ENCODE data around the gene CCL16.
A peak's percentile ranks its signal among the peaks of the same experiment; 100 is the strongest.

Gene CCL16

DNA sequence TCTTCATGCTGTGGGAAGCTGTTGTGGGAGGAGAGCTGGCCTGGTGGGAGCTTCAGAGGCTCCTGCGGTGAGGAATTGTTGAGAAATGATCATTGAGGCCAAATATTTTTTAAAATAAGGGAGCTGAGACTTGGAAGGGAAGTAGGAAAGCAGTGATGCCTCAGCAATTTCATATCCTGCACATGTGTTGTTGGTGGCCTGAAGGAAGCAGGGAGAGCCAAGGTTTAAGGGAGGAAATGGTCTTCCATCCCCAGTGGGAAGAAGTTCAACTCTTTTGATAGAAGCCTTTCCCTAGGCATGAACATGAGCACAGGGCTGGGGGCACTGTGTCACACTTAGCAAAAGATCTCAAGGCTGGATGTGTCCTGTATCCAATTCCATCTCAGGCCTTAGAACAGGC, 5.3 kb upstream of the CCL16 start, which contains the start of gene CCL14:
Gene CCL14, minus strand, starts transcription at position 87 of the 400 bp plus-strand sequence. Its CDS starts 80 bp downstream, at position 7.
- no peak for DNase-seq (ENCODE audit: low read depth, low spot score)

DNA sequence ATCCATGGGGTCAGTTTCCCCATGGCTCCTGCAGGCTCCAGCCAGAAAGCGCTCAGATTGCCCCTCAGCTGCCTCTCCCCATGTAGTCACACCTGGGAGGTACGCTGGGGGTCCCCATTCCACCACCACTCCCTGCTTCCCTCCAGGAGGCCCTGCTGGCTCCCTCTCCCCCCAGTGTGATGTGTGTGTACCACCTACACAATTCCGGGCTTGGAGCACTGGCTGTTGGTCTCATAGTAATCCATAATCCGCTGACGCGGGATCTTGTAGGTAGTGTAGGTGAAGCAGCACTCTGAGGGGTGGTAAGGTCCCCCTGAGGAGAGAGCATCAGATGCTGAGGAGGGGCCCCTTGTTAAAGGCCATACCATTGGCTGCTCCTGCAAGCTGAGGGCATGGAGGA, 2.8 kb upstream of the CCL16 start:
- DNase-seq (ENCODE audit: low read depth, low spot score): no peak

DNA sequence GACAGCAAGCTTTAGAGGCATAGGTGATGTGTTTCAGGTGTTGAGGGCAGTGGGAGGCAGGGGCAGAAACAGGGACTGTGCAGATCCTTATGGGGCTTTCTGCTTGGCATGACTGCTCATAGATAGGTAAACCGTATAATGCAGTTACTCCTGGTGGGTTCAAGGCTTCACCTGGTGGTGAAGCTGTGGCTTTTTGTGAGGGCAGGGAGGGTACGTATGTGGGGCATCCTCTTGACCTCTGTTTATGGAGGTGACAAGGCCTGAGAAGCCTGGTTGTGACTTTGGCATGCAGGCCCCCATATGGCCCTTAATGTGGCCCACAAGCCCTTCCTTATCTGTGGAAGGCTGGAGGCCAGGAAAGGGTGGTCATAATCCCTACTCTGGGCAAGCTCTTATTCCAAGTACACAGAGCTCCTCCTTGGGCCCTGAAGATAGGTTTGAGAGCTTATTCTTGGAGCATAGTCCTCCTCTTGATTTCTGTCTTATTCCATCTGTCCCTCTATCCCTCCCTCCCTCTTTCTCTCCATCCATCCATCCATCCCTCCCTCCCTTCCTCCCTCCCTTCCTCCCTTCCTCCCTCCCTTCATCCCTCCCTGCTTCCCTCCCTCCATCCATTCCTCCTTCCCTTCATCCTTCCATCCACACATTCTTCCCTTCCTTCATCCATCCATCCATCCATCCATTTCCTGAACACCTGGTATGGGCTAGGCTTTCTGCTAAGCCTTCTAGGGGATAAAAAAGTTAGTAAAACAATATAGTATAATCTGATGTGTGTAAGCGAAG, 1.3 kb upstream of the CCL16 start:
- no peak for DNase-seq (ENCODE audit: low read depth, low spot score)

DNA sequence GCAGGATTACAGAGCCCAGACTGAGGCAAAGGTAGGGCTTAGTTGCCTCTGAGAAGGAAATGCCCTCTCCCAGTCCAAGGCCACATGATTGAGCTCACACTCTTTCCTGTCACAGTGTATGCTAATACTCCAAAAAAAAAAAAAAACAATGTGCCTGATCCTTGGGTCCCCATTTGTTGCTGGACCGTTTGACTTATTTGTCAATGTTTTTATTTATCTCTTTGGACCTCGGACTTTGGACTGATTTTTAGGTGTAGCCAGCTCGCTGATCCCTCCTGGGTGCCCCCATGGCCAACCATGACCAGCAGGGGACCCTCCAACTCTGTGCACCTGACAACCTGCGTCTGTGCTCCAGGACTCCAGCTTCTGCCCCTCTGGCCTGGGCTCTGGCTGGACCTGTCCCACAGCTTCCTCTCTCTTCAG, 622 bp upstream of the CCL16 start:
- peak; percentile 22 for DNase-seq (ENCODE audit: low read depth, low spot score)

DNA sequence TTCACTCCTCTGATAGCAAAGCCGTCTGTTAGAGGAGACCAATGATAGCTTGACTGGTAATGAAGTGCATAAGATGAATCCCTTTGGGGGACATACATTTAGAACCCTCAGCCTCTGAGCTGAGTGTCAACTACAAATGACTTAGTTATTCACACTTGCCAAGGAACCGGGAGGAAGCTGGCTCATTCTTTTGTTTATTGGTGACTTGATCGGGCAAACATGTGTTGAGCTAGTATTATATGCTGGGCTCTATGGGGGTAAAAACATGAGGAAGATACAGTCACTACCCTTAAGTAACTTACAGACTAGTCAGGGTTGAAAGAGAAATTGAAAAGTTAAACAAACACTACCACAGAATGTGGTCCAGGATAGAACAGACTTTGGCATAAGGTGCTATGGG, 3.0 kb downstream of the CCL16 start:
- DNase-seq (ENCODE audit: low read depth, low spot score): no peak

DNA sequence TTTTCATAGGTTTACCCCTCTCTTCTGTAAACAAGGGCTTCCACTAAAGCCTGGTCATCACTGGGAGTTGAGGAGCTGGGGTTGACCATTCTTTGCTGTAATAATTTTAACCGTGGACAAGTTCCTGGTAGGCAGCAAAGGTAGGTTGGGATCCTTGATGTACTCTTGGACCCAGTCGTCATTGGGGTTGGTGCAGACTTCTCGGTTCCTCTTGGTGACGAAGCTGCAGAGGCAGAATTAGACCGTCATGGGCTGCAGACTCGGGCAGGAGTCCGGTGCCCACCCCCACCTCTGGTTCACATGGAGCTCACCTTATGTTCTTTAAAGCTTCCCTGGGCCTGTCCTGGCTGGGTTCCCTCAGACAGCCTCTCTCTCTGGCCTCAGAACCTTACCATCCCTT, 3.8 kb downstream of the CCL16 start:
- DNase-seq (ENCODE audit: low read depth, low spot score): no peak

DNA sequence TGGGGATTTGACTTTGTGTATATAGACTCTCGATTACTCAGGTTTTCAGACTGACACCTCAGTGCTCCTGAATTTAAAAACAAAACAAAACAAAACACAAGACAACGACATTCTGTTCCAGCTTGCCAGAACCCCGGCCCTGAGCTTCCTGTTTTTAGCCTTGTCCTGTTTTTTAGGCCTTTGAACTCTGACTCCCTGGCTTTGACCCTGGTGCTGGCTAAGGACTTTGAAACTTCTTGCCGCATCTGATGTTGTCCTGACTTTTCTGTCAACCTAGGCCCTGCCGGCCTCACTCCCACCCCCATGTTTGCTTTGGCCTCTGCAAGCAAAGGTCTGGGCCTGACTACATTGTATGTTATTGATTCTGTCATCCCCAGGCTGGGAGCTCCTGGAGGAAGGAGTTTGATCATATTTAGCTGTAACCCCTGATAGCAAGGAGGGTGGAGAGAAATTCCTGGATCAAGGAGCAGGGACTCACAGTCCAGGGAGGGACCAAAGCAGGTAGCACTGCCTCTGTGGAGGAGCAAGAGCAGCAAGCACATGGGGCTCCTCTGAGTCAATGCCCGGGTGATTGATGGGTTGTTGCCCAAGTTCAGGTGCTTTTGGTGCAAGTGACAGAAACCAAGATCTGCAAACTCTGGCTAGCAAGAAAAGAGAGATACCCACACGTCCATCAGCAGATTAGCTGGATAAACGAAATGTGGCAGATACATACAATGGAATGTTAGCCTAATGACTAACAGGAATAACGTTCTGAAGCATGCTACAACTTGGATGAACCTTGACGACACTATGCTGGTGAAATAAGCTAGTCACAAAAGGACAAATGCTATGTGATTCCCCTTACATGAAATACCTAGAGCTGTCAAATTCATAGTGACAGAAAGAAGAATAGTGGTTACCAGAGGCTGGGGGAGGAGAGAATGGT, 7.7 kb downstream of the CCL16 start:
- no peak for DNase-seq (ENCODE audit: low read depth, low spot score)

DNA sequence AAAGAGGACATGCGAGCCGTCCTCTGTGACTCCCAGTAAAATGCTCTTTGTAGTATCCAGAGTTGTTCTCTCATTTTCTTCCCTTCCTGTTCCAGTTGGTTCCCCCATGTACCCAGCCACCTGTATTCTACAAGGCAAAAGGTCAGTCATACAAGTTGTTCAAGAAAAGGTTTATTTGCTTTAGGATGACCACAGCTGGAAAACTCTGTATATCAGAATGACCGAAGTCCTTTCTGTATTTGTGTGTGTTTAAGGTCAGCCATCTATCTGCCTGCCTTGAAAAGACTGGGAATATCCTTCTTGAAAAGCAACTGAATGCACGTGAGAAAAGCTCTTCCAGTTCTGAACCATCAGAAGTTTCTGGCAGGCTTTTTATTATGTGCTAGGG, 8.4 kb downstream of the CCL16 start:
- no peak for DNase-seq (ENCODE audit: low read depth, low spot score)

DNA sequence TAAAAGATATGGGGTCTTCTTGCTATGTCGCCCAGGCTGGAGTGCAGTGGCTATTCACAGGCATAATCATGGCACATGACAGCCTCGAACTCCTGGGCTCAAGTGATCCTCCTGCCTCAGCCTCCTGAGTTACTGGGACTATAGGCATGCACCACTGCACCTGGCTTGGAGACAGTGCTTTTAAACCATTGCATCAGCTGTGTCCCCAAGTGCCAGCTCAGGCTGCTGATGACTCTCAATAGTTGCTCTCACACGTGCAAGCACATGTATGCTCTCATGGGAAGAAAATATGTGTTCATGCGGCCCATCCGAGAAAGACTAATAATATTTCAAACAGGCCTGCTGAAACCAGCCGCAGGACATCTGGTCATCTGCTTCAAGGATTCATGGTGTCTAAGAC, 8.8 kb downstream of the CCL16 start:
- no peak for DNase-seq (ENCODE audit: low read depth, low spot score)

DNA sequence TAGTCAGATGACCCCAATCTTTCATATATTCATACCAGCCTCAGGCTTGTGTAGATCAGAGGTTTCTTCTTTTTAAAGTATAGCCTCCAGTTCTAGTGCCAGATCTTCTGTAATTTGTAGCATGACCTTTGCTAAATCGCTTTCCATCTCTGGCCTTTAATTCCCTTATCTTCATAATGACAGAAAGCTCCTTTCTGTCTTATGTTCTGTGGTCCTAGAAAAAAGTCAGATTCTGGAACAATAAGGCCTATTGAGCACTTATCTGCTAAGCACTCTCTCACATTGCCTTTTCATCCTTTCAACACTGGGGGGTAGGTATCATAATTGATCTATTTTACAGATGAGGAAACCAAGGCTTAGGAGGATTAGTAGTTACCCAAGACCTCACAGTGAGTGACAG, 9.2 kb downstream of the CCL16 start:
- DNase-seq (ENCODE audit: low read depth, low spot score): no peak

DNA sequence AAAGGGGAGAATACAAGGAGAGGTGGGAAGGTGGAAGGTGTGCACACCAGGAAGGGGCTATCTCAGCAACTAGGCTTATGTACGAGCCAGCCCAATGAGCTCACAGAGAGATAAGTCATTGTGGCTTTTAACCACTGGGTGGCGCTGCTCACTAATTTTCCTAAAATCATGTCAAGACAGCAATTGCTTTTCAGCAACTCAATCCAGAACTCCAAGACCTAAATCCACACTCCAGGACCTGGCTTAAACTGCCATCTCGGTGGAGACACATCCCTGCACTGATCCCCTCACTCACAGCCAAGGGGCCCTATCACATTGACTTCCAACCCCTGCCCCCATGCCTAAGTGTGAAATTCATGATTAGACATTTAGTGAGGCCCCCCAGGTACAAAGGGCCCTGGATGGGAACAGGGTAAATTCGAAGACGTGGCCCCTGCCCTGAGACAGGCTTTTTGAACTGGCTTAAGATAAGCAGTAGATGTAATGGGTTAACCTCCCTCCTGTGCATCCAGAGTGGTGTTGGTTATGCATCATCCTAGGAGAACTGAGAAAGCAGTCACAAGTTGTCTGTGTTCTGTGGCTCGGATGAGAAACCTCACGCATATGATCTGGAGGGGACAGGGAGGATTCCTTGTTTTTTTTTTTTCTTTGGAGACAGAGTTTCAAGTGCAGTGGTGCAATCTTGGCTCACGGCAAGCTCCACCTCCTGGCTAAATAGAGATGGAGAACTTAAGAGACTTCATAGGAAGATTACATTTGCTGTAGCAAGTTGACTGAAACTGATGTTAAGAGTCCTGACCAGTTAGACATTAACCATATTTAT, 11.5 kb downstream of the CCL16 start:
- peak; percentile 86 for DNase-seq (ENCODE audit: low read depth, low spot score)

DNA sequence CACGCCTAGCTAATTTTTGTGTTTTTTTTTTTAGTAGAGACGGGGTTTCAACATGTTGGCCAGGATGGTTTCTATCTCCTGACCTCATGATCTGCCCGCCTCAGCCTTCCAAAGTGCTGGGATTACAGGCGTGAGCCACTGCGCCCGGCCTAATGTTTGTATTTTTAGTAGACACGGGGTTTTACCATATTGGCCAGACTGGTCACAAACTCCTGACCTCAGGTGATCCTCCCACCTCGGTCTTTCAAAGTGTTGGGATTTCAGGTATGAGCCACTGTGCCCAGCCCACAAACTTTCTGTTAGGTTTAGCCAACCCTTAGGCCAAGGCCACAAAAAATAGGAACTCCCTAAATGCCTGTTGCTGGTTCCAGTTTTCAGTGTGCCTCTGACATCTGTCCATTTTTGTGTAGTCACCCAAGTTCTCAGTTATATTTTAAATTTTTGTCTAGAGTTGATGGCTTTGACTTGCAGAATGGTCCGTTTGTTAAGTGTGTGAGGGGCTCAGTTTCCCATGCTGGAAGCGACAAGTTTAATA, 12.7 kb downstream of the CCL16 start:
- no peak for DNase-seq (ENCODE audit: low read depth, low spot score)

DNA sequence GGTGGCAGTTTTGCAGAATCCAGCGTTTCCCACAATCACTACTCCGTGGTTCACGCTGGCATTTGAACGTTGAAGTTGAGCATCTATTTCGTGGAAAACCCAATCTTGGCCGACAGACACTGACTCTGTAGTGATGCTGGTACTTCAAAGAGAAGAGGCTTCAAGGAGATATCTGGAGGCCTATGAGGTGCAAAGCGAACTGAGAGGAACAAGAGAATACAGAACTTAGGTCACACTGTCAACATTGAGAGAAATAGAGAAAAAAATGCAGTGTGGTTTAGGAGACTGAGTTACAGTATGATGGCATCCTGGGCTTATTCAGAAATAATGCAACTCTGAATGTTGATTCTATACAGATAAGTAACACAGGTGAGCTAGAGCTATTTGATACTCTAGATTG, 16.0 kb downstream of the CCL16 start:
- no peak for DNase-seq (ENCODE audit: low read depth, low spot score)

DNA sequence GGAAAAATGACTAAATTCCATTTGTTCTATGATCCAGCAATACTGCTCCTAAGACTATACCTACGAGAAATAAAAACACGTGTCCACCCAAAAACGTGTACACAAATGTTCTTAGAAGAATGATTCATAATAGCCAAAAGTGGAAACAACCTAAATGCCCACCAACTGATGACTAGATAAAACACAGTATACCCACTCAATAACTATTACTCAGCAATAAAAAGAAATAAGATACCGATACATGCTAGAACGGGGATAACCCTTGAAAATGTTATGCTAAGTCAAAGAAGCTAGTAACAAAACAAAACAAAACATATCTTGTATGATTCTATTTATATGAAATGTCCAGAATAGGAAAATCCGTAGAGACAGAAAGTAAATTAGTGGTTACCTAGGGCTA, 17.6 kb downstream of the CCL16 start:
- no peak for DNase-seq (ENCODE audit: low read depth, low spot score)

DNA sequence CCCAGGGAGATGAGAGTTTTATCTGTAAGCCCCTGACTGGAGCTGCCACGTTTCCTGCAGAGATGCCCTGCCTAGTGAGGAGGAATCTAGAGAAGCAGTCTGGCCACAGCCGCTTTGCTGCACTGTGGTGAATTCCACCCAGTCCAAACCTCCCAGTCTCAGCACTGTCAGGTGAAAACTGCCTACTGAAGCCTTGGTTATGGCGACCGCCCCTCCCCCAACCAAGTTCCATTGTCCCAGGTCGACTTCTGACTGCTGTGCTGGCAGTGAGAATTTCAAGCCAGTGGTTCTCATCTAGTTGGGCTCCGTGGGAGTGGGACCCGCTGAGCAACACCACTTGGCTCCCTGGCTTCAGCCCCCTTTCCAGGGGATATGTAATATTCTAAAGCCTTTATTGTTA, 27.6 kb downstream of the CCL16 start:
- DNase-seq (ENCODE audit: low read depth, low spot score): peak; percentile 35

DNA sequence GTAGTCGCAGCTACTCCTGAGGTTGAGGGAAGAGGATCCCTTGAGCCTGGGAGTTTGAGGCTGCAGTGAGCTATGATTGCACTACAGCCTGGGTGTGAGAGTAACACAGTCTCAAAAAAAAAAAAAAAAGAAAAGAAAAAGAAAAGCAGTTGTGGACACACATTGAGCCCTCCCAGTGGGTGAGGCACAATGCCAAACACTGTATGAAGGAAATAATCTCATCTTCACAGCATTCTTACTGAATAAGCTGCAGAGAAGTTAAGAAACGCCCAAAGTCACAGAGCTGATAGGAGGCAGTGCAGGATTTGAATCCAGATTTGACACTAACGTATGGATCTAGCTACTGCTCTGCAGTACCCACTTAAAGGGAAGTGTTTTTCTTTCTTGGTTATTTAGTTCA, 31.9 kb downstream of the CCL16 start:
- no peak for DNase-seq (ENCODE audit: low read depth, low spot score)

DNA sequence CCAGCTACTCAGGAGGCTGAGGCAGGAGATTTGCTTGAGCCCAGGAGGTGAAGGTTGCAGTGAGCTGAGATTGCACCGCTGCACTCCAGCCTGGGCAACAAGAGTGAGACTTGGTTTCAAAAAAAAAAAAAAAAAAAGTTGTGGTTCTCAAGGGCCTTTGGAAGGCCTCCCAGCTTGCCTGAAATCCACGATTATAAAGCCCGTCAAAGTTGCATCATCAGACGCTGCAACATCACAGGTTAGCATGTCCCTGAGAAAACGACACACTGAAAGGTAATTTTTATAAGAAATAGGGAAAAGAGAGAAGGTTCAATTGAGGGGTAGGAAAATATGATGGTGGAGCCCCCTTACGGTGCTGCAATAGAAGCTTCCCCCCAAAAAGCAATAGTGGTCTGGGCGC, 33.2 kb downstream of the CCL16 start:
- DNase-seq (ENCODE audit: low read depth, low spot score): no peak

DNA sequence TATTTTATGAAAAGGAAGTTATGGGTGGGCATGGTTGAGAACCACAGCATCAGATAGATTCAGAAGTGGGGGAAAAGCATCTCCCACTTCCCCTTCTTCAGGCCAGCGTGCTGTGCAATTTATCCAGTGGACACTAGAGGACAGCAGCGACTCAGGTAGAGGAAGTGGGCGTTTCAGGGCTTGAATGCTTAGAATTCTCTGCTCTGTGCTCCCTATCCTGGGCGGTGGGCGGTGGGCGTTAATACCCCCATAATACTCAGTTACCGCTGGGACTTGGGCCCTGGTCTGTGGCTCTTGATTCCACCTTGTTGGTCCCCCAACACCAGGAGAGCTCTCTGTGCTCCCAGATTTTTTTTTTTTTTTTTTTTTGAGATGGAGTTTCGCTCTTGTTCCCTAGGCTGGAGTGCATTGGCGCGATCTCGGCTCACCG, 34.1 kb downstream of the CCL16 start:
- peak; percentile 60 for DNase-seq (ENCODE audit: low read depth, low spot score)

DNA sequence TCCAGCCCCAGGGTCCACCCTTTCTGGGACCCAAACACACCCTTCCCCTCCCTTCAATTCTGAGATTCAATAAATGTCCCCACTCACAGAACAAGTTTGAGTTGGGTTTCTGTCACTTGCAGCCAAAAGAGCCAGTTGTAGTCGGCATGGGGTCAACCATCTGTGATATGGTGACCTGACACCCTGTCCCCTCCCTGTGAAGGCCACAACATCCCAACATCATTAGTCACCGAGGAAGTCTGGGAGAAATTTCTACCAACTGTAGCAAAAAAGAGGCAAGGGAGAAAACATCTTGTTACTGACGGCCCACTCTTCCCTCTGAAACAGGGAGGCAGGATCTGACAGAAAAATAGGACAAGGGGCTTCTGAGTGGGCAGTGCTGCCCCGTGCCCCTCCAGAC, 37.1 kb downstream of the CCL16 start:
- no peak for DNase-seq (ENCODE audit: low read depth, low spot score)

DNA sequence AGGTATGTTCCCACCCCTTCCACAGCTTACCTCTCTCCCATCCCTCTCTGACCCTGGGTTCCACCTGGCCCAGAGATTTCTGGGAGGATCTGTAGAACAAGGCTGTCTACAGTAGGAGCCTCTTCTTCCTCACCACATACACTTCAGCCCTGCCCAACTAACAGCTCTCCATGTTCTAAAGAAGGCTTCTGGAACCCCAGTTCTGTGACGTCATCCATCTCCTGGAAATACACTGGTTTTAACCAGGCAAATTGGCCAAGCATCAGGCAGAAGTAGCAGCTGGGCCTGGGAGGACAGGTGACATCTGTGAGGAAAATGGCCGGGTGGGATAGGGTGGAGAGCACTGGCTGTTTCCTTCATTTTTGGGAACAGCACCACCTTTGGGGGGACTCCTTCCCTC, 37.8 kb downstream of the CCL16 start, which contains the start of gene LYZL6:
Gene LYZL6, minus strand, starts transcription at position 177 of the 400 bp plus-strand sequence. CDS start 4,357 bp downstream, outside the sequence.
- no peak for DNase-seq (ENCODE audit: low read depth, low spot score)

DNA sequence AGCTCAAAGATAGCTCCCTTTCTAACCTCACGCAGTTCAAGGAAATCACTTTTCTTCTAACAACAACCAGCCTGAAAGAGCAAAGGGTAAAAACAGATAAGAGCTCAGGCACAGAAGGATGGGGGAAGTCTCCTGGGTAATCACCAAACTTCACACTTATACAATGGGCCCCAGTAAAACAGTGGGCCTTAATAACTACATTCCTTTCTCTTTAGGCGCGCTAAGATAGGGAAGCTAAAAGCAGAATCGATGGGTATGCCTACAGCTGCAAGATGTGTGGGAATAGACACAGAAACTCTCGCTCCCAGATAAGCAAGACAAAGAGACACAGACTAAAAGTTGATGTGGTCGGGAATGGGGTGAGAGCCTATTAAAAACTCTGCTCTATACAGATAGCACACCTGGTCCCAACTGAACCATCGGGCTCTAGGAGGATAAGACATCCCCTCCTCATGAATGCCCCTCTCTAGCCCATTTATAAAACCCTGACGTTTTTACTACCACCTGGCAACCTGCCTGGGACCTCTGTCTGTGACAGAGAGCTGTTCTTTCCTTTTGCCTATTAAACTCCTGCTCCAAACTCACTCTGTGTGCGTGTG, 38.6 kb downstream of the CCL16 start:
- no peak for DNase-seq (ENCODE audit: low read depth, low spot score)

All from ELF-1 (cell line).